ENCODE measurements around the gene C11orf97.
"Not testable (repeated sequence)": the region's sequence is repeated elsewhere in the genome, so short reads cannot be mapped to it uniquely, and the experiment has no call there.

The C11orf97 gene

GRCh38 chr11:94525546-94526324 is 13.5 kb downstream of the C11orf97 start:
- no peak for DNase-seq

GRCh38 chr11:94526645-94527438 is 14.6 kb downstream of the C11orf97 start:
- DNase-seq, result no peak

GRCh38 chr11:94528551-94528950 is 16.3 kb downstream of the C11orf97 start:
- no peak for DNase-seq

- DNase-seq, result no peak
Measured at GRCh38 chr11:94532211-94532610, 19.9 kb downstream of the C11orf97 start.

GRCh38 chr11:94533206-94533605 is 20.9 kb downstream of the C11orf97 start:
- no peak for DNase-seq

- DNase-seq, result no peak
Measured at GRCh38 chr11:94533696-94534630, 21.7 kb downstream of the C11orf97 start.

- no peak for DNase-seq
Measured at GRCh38 chr11:94536386-94536785, 24.1 kb downstream of the C11orf97 start.

- DNase-seq, result no peak
Measured at GRCh38 chr11:94537031-94537600, 24.9 kb downstream of the C11orf97 start.

- DNase-seq, result no peak
Measured at GRCh38 chr11:94539420-94539819, 27.2 kb downstream of the C11orf97 start.

- peak; percentile 66 for DNase-seq
Measured at GRCh38 chr11:94543695-94544645, 31.7 kb downstream of the C11orf97 start, which contains the start of gene FUT4. FUT4 (plus strand) TSS chr11:94543921; CDS start chr11:94544134, 213 bp downstream.

- DNase-seq, result no peak
Measured at GRCh38 chr11:94544646-94545263, 32.5 kb downstream of the C11orf97 start.

- DNase-seq, result no peak
Measured at GRCh38 chr11:94545264-94546161, 33.3 kb downstream of the C11orf97 start.

GRCh38 chr11:94546162-94546470 is 33.9 kb downstream of the C11orf97 start:
- no peak for DNase-seq

- DNase-seq, result no peak
Measured at GRCh38 chr11:94546886-94547285, 34.6 kb downstream of the C11orf97 start.

- DNase-seq, result no peak
Measured at GRCh38 chr11:94549146-94549545, 36.9 kb downstream of the C11orf97 start.

- DNase-seq, result no peak
Measured at GRCh38 chr11:94550513-94550912, 38.3 kb downstream of the C11orf97 start.

GRCh38 chr11:94553938-94554337 is 41.7 kb downstream of the C11orf97 start:
- DNase-seq, result no peak

- DNase-seq, result not testable (repeated sequence)
Measured at GRCh38 chr11:94555752-94556329, 43.6 kb downstream of the C11orf97 start.

- DNase-seq, result no peak
Measured at GRCh38 chr11:94557421-94557820, 45.2 kb downstream of the C11orf97 start.

- DNase-seq, result no peak
Measured at GRCh38 chr11:94557992-94558391, 45.7 kb downstream of the C11orf97 start.

All from CD4-positive, alpha-beta T cell treated with Interleukin-17A for 1 hour (primary cell).